HG02938 (cell line): Measurements from ENCODE around the gene ZNF691.
A peak's percentile ranks its signal among the peaks of the same experiment; 100 is the strongest.
"Not testable (repeated sequence)": the region's sequence is repeated elsewhere in the genome, so short reads cannot be mapped to it uniquely, and the experiment has no call there.

Source experiments
- ATAC-seq: cut with Tn5 transposase; IDR thresholded peaks from one replicate; pipeline ENCODE4 v1.9.1; 2021; ENCODE audit warnings: mild to moderate bottlenecking, moderate library complexity; ENCODE audit not compliant: unreplicated experiment

The ZNF691 gene

GRCh38 chr1:42846257-42847110, at the start of gene ZNF691:
Gene ZNF691, plus strand, starts transcription at chr1:42846613. Its CDS starts 3,046 bp downstream, at chr1:42849659.
- ATAC-seq = peak; percentile 95

- no peak for ATAC-seq
Observed at GRCh38 chr1:42797414-42797813, 49.0 kb upstream of the ZNF691 start.

GRCh38 chr1:42797979-42798378, 48.4 kb upstream of the ZNF691 start:
- no peak for ATAC-seq

- ATAC-seq = no peak
Observed at GRCh38 chr1:42801832-42802473, 44.5 kb upstream of the ZNF691 start.

GRCh38 chr1:42806171-42806570, 40.2 kb upstream of the ZNF691 start:
- ATAC-seq = no peak

GRCh38 chr1:42806593-42806992, 39.8 kb upstream of the ZNF691 start:
- no peak for ATAC-seq

- no peak for ATAC-seq
Observed at GRCh38 chr1:42807056-42807668, 39.3 kb upstream of the ZNF691 start.

- ATAC-seq = not testable (repeated sequence)
Observed at GRCh38 chr1:42814815-42815214, 31.6 kb upstream of the ZNF691 start.

GRCh38 chr1:42815941-42816584, 30.4 kb upstream of the ZNF691 start:
- no peak for ATAC-seq

GRCh38 chr1:42816585-42817439, 29.6 kb upstream of the ZNF691 start, which contains the start of the genes ERMAP and SVBP:
Gene ERMAP, plus strand, starts transcription at chr1:42817122. Its CDS starts 13,327 bp downstream, at chr1:42830449.
Gene SVBP, minus strand, starts transcription at chr1:42817397. Its CDS starts 853 bp downstream, at chr1:42816544.
- ATAC-seq = peak; percentile 80

- ATAC-seq = no peak
Observed at GRCh38 chr1:42817440-42817767, 29.0 kb upstream of the ZNF691 start.

GRCh38 chr1:42817976-42818375, 28.4 kb upstream of the ZNF691 start:
- ATAC-seq = no peak

GRCh38 chr1:42820813-42821212, 25.6 kb upstream of the ZNF691 start:
- no peak for ATAC-seq

GRCh38 chr1:42821690-42822089, 24.7 kb upstream of the ZNF691 start:
- no peak for ATAC-seq

GRCh38 chr1:42822800-42823392, 23.5 kb upstream of the ZNF691 start:
- no peak for ATAC-seq

GRCh38 chr1:42824481-42825035, 21.9 kb upstream of the ZNF691 start:
- ATAC-seq = no peak

- ATAC-seq = no peak
Observed at GRCh38 chr1:42825036-42825851, 21.2 kb upstream of the ZNF691 start.

GRCh38 chr1:42830631-42831030, 15.8 kb upstream of the ZNF691 start:
- no peak for ATAC-seq

- ATAC-seq = no peak
Observed at GRCh38 chr1:42831273-42831672, 15.1 kb upstream of the ZNF691 start.
